GM18526 (cell line): Measurements from ENCODE around the gene UCN2.
A peak's percentile ranks its signal among the peaks of the same experiment; 100 is the strongest.

Experiments used
- POLR2A ChIP-seq: IDR thresholded peaks from 3 replicates; pipeline ENCODE4 v1.6.1; 2011; ENCODE audit not compliant: insufficient read length; ENCODE audit errors: extremely low read depth

The UCN2 gene, protein sequence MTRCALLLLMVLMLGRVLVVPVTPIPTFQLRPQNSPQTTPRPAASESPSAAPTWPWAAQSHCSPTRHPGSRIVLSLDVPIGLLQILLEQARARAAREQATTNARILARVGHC

DNA sequence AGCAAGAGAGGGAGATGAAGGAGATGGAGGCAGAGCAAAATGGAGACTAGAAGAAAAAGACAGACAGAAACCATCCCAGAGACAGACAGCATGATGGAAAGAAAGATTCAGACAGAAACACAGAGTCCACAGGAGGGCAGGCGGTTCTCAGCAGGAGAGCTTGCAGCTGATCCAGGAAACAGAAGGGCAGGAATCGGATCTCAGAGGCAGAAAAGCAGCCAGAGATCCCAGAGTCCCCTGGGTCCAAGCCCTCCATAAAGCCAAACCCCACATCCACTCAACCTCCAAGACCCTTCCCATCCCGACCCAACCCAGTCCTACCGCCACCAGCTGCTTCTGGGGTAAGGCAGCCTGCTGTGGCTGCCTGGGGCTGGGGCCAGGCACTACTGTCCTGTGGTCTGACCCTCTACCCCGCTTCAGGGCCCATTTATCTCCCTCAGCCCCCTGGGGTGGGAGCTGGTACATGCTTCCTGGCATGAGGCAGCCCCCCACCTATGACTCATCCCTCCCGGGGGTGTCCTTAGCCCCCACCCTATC, at the start of gene UCN2:
Gene UCN2 (minus strand): TSS at position 400 of the 537 bp plus-strand sequence. CDS start 657 bp downstream, outside the sequence.
- no peak for TF ChIP-seq POLR2A

DNA sequence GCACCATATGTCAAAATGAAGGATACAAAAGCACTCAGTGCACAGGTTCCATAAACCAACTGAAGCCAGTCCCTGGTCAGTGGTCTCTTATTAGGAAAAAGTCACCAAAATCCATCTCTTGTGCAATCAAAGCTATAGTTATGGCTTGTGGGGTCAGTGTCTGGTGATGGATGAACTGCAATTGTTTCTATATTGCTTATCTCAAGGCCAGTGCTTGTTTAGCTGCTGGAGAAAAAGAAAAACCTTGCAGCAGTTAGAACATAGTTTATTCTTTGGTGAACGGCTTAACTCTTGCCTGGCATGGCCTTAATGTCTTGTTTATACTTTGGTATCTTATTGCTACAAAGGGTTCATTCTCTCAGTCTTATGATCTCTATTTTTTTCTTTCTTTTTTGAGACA, 48.7 kb upstream of the UCN2 start:
- TF ChIP-seq POLR2A, result no peak

DNA sequence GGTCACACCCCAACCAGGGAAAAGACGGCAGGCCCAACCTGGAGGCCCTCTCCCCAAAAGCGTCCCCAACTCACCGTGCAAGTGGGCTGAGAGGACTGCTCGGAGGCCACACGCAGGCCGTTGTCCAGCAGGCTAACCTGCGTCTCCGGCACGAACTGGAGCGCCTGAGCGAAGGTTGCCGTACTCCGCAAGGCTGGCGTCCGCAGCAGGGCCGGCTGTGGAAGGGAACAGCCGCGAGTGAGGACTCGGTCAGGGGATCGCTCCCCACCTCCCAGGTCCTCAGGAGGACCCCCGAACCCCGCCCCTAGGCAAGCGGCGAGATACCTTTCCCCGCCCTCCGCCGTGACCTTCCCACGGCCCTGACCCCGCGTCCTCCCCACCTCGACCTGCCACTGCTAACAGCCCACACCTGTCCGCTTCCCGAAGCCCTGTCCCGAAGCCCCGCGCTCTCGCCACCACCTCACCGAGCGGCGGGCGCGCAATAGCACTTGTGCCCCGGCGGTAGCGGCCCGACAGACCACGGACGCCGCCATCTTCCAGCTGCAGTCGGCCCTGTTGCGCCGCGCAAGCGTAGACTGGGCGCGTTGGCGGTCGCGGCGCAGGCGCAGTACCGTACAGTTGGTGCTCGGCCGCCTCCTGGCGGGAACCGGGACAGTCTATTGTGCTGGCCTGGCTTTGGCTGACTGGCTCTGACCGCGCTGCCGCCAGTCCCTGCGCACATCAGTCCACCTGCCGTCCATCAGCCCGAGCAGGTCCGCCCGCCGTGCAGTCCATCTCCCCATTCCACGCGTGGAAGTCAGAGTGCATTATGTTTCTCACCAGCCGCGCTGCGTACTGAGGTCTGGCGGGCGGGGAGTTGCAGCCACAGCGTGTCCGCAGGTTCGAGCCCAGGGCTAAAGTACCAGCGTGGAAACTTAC, 45.8 kb upstream of the UCN2 start, which contains the start of gene UQCRC1:
Gene UQCRC1 (minus strand): TSS at position 559 of the 918 bp plus-strand sequence. CDS start 26 bp downstream, at position 533.
- TF ChIP-seq POLR2A, result peak; percentile 95

DNA sequence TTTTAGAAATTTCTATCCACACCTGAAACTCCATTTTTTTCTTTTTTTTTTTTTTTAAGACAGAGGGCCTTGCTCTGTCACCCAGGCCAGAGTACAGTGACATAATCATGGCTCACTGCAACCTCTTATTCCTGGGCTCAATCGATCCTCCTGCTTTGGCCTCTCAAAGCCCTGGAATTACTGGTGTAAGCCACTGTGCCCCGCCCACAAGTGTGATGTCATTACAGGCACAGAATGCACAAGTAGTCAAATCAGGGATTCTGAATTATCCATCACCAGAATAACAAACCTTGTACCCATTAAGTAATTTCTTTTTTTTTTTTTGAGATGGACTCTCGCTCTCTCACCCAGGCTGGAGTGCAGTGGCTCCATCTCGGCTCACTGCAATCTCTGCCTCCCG, 43.9 kb upstream of the UCN2 start:
- no peak for TF ChIP-seq POLR2A

DNA sequence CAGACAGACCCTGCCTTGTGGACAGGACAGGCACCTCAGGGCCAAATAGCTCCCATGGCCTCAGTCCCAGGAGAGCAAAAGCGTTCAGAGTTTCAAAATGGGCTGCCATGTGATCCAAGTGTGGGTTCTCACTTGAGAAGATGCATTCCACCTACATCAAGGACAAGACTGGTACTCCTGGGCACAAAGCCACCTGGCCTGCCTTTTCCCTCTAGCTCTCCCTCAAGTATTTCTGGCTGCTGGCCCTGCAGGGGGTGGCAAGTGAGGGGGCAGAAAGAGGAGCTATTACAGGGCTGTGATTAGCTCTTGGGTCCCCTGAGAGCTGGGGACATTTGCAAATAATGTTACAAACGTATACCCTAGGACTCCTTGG, 38.0 kb upstream of the UCN2 start:
- no peak for TF ChIP-seq POLR2A

DNA sequence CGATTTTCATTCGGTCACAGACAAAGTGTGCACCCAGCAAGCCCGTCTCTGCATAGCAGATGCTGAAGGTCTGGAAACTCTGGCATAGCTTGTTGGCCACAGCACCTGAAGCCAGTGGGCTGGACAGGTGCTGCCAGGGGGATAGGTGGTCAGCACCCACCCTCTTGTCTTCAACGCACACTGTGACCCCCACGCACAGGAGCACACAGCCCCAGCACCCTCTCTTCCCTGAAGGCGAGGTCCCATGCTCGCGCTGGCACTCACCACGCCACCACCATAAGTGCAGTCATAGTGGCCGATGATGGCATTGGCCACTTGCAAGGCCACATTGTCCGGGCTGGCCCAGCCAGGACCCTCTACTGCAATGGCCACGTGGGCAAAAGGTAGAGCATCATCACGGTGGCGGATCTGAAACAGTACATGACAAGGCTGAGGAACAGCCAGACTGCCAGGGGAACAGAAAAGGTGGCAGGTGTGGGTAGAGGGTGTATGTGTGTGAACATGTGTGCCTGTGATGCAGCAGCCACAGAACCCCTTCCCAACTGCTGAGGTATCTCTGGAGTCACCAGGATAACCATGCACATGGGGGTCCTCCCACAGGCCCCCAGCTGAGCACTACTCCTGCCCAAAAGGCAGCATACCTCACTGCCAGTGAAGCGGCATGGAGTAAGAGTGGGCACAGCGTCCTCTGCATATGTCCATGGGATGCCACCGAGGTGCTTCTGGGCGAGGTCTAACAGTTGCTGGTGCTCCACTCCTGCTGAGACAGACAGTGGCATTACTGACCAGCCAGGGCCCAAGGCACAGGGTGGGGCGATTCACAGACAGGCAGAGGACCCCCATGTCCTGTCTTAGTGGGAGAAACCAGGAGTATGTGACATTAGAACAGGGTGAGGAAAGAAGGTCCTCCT, 37.4 kb upstream of the UCN2 start:
- TF ChIP-seq POLR2A, result no peak

DNA sequence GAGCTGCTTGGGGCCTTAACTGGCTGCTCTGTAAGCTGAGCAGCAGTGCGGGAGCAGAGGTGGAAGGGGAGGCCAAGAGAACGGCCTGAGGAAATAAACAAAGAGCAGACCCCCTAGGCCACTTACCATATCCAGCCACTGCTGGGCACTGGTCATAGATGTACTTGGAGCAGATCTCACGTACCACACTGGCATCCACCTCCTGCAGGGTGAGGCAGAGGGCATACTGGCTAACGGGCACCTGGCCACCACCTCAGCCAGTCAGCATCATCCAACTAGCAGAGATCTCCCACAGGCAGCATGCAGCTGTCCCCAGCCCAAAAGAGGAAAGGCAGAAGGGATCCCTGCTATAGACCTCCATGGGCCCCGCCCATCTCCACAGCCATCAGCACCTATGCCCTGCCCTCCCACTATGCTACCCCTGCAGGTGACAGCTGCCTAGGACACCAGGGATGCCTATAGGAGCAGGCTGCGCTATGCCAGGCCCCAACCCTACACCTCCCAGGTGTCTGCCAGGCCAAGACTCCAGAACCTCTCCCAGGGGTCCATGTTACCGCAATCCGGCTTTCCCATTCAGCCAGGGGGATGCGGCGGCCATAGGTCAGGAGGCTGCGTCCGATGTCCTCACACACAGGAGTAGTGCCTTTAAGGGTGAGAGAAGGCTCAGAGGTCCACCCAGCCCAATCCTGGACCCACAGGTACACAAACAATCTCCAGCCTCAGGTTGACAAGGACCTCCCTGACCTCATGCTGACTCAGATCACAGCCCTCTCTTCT, 36.1 kb upstream of the UCN2 start:
- TF ChIP-seq POLR2A, result no peak

DNA sequence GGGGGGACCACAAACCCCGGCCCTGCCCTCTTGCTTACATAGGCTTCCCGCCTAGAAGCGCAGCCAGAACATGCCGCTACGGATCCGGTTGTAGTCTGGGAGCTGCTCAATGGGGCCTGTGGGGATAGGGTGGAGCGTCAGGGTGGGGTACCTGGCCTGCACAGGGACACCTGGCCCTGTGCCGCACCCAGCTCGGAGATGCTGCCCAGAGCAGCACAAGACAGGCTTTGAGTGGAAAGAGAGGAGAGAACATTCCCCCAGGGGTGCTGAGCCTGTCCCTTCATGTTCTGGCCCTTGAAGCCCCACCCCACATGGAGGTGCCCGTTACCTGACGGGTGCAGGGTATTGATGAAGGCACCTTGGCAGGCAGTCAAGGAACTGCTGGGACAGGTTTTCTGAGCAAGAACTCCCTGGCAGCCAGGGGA, 35.5 kb upstream of the UCN2 start:
- TF ChIP-seq POLR2A, result no peak

DNA sequence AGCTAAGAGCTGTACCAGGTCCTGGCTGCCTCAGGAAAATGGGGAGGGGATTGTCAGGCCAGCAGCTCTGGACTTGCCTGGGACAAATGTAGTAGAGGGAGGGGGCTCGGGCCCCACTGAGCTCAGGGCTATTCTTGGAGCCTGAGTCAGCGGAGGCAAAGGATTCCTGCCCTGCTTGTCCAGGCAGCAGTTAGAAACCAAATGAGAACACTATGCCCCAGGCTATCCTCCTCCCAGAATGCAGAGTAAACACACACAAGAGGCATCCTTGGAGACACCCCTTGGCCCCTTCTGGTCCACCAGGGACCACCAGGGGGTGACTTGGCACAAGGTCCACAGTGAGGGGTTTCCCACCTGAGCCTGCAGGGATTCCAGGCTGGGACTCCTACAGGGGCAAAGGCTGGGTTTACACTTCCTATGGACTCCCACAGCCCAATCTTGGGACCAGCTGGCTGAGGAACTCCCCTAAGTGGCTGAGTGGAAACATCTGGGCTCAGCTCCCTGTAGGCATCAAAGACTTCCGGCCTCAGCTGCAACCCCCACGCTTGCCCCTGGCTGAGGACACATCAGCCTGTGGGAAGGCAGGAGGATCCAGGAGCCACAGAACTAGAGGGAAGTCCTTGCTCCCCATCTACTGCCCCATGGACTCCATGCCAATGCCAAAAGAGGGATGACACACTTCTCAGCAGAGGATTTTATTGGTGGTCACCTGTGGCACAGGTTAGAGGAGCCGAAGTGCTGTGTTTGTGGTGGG, 34.9 kb upstream of the UCN2 start:
- TF ChIP-seq POLR2A, result no peak

DNA sequence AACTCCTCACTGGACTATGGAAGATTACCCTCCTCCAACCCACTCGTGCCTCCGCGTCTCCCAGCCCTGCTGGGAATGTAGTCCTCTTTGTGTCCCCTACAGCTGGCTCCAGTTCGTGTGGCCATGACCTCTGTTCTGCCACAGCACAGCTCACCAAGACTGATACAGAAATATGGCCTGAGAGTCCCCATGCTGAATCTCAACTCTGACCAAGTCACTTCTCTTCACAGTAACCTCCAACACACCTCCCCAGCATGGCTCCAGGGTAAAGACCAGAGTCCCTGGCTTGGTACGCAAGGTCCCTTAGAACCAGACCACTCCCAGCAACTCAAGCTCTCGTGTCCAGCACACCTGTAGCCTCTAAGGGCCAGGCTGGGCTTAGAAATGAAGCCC, 33.8 kb upstream of the UCN2 start:
- no peak for TF ChIP-seq POLR2A

DNA sequence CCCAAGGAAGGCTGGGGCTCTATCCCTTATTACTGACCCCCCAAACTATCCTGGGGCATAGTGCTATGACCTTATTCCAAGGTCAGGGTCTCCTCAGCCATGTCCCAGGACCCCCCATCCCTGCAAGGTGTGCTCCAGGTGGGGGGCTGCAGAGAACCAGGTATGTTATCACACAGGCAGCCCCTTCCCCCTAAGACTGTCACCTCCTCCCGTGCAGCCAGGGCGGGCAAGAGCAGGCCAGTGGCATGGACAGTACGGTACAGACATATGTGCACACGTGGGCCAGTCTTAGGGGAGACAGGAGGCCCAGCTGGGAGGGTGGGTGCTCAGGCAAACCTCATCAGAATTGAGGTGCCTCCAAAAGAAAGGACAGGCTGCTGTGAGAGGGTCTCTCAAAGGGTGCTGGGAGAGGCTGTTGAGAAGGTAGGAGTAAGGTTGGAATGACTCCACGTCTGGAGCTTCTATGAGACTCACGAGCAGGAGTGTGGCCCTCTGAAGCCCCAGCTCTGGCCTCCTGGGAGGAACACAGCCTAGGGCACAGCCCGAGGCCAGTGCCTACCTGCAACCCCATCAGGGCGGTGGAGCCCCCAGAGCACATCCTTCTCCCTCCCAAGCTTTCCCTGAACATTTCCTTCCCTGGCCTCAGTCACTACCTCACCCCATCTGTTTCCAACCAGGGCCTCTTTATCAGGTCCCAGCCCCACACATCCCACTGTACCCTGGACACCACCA, 33.3 kb upstream of the UCN2 start:
- no peak for TF ChIP-seq POLR2A

DNA sequence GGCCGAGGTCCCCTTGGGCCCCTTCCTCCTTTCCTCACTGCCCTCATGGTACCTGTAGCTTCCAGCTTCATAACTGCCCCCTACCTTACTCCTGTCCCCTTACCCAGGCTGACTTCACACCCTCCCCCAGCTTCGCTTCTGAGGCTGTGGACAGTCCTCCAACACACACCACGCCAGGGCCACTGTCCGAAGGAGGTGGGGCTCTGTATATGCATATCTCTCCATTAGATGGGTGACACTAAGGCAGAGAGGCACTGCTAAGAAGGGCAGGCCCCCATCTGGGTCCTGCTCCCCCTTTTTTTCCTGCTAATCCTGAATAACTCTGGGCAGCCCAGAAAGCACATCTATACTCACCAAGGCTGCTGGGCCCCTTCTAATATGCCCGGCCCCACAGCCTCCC, 32.6 kb upstream of the UCN2 start:
- TF ChIP-seq POLR2A, result no peak

DNA sequence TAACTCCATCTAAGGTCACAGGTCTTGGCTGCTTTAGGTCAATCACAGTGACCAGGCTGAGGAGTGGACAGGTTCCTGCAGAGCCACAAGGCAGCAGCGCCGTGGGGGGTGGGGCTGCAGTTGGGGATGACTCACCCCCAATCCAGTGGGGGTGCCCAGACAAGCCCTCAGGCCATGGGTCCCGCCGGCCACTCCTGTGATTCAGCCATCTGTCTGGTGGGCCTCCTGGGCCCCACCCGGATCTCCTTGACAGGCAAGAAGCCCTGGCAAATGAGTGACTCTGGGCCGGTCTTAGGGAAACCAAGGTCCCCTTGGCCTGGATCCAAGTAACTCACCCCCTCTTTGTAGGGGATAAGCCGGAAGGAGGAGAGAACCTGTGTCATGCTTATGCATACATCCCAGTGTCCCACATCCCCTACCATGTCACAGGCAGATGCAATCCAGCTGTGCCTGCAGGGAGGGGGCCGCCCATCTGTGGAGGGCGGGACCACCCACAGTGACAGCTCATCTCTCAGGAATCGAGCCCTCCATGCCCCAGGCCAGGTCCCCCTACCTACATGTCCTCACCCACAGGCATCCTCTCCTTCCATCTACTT, 32.0 kb upstream of the UCN2 start:
- no peak for TF ChIP-seq POLR2A
